Progenitor cell of endocrine pancreas (in vitro differentiated cells): Measurements from ENCODE around the gene LRRC72. TPM values are rescaled to one million over a fixed set of nuclear protein-coding genes. Genes with fewer than 3 reads are reported as not detected.

Experiments used
- DNase-seq: peaks from one replicate; pipeline ENCODE4 v3.0.0; 2021; ENCODE audit warnings: low spot score; ENCODE audit not compliant: unreplicated experiment
- H3K27ac Mint-ChIP-seq: 2 replicates; pipeline ENCODE4 v1.8.0; 2021; ENCODE audit warnings: mild to moderate bottlenecking, moderate library complexity, mixed read lengths
- H3K27me3 Mint-ChIP-seq: 2 replicates; pipeline ENCODE4 v1.8.0; 2021; ENCODE audit warnings: mixed read lengths
- H3K36me3 Mint-ChIP-seq: 2 replicates; pipeline ENCODE4 v1.8.0; 2022; ENCODE audit warnings: mixed read lengths; ENCODE audit not compliant: insufficient read depth
- H3K4me1 Mint-ChIP-seq: 2 replicates; pipeline ENCODE4 v1.8.0; 2021; ENCODE audit warnings: low read depth, mixed read lengths
- H3K4me3 Mint-ChIP-seq: 2 replicates; pipeline ENCODE4 v1.8.0; 2021; ENCODE audit warnings: low read depth, mild to moderate bottlenecking, moderate library complexity, mixed read lengths
- H3K9me3 Mint-ChIP-seq: 2 replicates; pipeline ENCODE4 v1.8.0; 2021; ENCODE audit warnings: low read depth, mixed read lengths
- CTCF ChIP-seq: fragments of 200-600 bp; sonication (generic); IDR thresholded peaks from one replicate; pipeline ENCODE4 v1.5.0; 2021; ENCODE audit warnings: antibody characterized with exemption, mild to moderate bottlenecking; ENCODE audit not compliant: unreplicated experiment
- total RNA-seq: library from RNA; stranded (reverse); gene quantifications from 2 replicates; pipeline ENCODE4 v1.2.1, GENCODE V29; 2021

The LRRC72 gene
- total RNA-seq, 1 donor from 2014 or later, result not detected

GRCh38 chr7:16581286-16581685 is 54.7 kb downstream of the LRRC72 start:
- TF ChIP-seq CTCF, result no peak
- Mint-ChIP-seq H3K27ac (no peak overlapping the region), H3K4me1 (no peaks in the 10 kb centered on the region), H3K9me3 (peaks cover 5% of the 10 kb centered on the region), H3K27me3 (no peaks in the 10 kb centered on the region), H3K4me3 (no peak overlapping the region), H3K36me3 (no peaks in the 10 kb centered on the region)
- DNase-seq, result no peak

- Mint-ChIP-seq H3K27ac (no peak overlapping the region), H3K4me1 (no peaks in the 10 kb centered on the region), H3K4me3 (no peak overlapping the region), H3K27me3 (no peaks in the 10 kb centered on the region), H3K36me3 (no peaks in the 10 kb centered on the region), H3K9me3 (peaks cover 5% of the 10 kb centered on the region)
- no peak for TF ChIP-seq CTCF
- DNase-seq, result no peak
These were observed 57.2 kb downstream of the LRRC72 start for GRCh38 chr7:16583834-16584233.

DNA sequence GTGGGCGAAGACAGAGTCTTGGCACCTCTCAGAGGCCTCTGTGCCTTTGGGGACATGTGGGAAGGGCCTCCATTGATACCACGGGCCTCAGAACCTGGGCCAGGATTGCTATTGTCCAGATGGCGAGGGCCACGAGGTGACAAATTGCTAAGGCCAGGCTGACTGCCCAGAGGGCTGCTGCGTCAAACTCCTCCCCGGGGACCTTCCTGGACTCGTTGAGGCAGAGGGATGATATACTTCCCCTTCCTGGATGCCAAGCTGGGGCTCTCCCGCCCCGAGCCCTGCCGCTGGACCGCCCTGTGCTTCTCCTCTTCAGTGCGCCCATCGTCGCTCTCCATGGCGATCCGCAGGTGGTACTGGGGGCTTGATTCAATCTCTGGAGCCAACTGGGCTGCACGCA is 58.9 kb downstream of the LRRC72 start:
- no peak for DNase-seq
- Mint-ChIP-seq H3K4me1 (no peaks in the 10 kb centered on the region), H3K9me3 (peaks cover 5% of the 10 kb centered on the region), H3K36me3 (no peaks in the 10 kb centered on the region), H3K27ac (no peak overlapping the region), H3K4me3 (no peak overlapping the region), H3K27me3 (no peaks in the 10 kb centered on the region)
- no peak for TF ChIP-seq CTCF

DNA sequence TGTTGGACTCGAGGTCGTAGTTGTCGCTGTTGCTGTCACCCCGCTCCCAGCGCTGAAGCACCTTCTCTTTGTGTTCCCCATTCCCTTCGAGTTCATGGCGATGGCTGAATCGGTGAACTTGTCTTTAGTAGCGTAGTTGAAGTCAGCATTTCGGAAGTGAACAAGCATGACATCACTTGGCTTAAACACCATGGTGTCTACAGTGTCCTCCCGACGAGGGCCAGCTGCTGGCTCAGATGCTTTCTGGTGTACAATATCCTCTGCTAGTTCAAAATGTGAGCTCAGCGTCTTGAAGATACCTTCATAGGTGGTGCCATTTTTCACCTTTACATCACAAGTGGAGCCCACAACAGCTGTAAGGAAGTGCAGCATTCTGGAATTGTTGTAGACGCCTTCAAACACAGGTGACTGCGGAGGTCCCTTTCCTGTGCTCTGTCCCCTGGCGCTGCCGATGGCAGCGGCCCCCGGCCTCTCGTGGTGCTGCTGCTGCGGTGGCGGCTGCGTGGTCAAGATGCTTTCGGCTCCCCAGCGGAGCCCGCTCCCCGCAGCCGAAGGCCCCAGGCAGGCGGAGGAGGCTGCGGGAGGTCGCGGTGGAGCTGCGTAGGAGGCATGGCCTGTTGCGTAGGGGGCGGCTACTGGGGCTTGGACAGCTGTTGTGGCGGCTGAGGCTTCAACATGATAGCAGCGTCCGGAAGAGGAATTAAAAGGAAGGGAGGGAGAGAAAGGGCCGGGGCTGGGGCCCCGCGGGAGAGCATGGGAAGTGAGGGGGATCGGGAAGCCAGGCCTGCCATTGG is 59.7 kb downstream of the LRRC72 start:
- Mint-ChIP-seq H3K4me3 (no peak overlapping the region), H3K9me3 (peaks cover 5% of the 10 kb centered on the region), H3K4me1 (no peaks in the 10 kb centered on the region), H3K27me3 (no peaks in the 10 kb centered on the region), H3K36me3 (no peaks in the 10 kb centered on the region), H3K27ac (no peak overlapping the region)
- TF ChIP-seq CTCF, result no peak
- no peak for DNase-seq

- H3K36me3 Mint-ChIP-seq, result no peaks in the 10 kb centered on the region
- no peaks in the 10 kb centered on the region for H3K4me1 Mint-ChIP-seq
- no peak overlapping the region for H3K4me3 Mint-ChIP-seq
- no peak for TF ChIP-seq CTCF
- DNase-seq, result no peak
- H3K27me3 Mint-ChIP-seq, result no peaks in the 10 kb centered on the region
- H3K27ac Mint-ChIP-seq, result no peak overlapping the region
- H3K9me3 Mint-ChIP-seq, result peaks cover 5% of the 10 kb centered on the region
These were observed 60.5 kb downstream of the LRRC72 start for GRCh38 chr7:16587129-16587528.
